GM23248 (cell line): ENCODE data around the gene RGS14.

Experiments used
- EZH2 ChIP-seq: fragments of 200-600 bp; sonication (generic); IDR thresholded peaks from 2 replicates; pipeline ENCODE4 v1.6.1; 2018; ENCODE audit warnings: antibody characterized with exemption, mild to moderate bottlenecking; ENCODE audit not compliant: insufficient read depth, poor library complexity, severe bottlenecking
- EZH2phosphoT487 ChIP-seq: fragments of 200-600 bp; sonication (generic); IDR thresholded peaks from 2 replicates; pipeline ENCODE4 v1.6.1; 2018; ENCODE audit warnings: antibody characterized with exemption, moderate library complexity, mild to moderate bottlenecking, low read depth; ENCODE audit not compliant: insufficient read depth

- TF ChIP-seq EZH2: no peak
- no peak for TF ChIP-seq EZH2phosphoT487
Measured at GRCh38 chr5:177311723-177312648, 45.7 kb upstream of the RGS14 start, which contains the start of gene MXD3.
